Activated B cell treated with CpG ODN at 0.5 μM for 24 hours (primary cell): Measurements from ENCODE around the gene COMMD1. TPM values are rescaled to one million over a fixed set of nuclear protein-coding genes. Genes with fewer than 3 reads are reported as not detected.

Source experiments
- ATAC-seq: fragments of 200-7000 bp; cut with Tn5 transposase; one replicate; pipeline ENCODE4 v1.10.0; 2021; ENCODE audit warnings: low read depth, mild to moderate bottlenecking, moderate library complexity
- CTCF ChIA-PET: fragments of 350-600 bp; sonication (Branson Sonifier 250); formaldehyde crosslinking; loops from one replicate; lab custom pipeline; 2021; ENCODE audit warnings: antibody characterized with exemption; lab: Charles Lee
- POLR2A ChIA-PET: fragments of 350-600 bp; sonication (Branson Sonifier 250); formaldehyde crosslinking; loops from one replicate; lab custom pipeline; 2021; ENCODE audit warnings: antibody characterized with exemption; lab: Charles Lee
- DNase-seq: peaks from one replicate; pipeline ENCODE4 v3.0.0; 2022
- H3K27ac Mint-ChIP-seq: one replicate; pipeline ENCODE4 v1.8.0; 2020; ENCODE audit warnings: mixed read lengths
- H3K27me3 Mint-ChIP-seq: one replicate; pipeline ENCODE4 v1.8.0; 2021; ENCODE audit warnings: mixed read lengths
- H3K36me3 Mint-ChIP-seq: one replicate; pipeline ENCODE4 v1.8.0; 2021; ENCODE audit warnings: low read depth, mixed read lengths
- H3K4me1 Mint-ChIP-seq: one replicate; pipeline ENCODE4 v1.8.0; 2021; ENCODE audit warnings: mixed read lengths
- H3K4me3 Mint-ChIP-seq: one replicate; pipeline ENCODE4 v1.8.0; 2020; ENCODE audit warnings: mild to moderate bottlenecking, mixed read lengths
- H3K9me3 Mint-ChIP-seq: one replicate; pipeline ENCODE4 v1.8.0; 2020; ENCODE audit warnings: mixed read lengths
- intact Hi-C: fragments of 100-400 bp; cut with micrococcal nuclease; formaldehyde crosslinking; loops from one replicate; pipeline ENCODE4 v1.15.1; 2024
- total RNA-seq: library from RNA; stranded (reverse); gene quantifications from 2 replicates; pipeline ENCODE4 v1.2.3, GENCODE V29; 2022
- TF ChIP-seq, protein P1 (sequence below): fragments of 200-600 bp; IDR thresholded peaks from one replicate; pipeline ENCODE4 v1.8.0; 2022; ENCODE audit warnings: antibody characterized with exemption, mild to moderate bottlenecking

Gene COMMD1
- total RNA-seq, 1 donor from 2014 or later: 37.1 TPM

GRCh38 chr2:62150597-62151305 is 245.3 kb downstream of the COMMD1 start:
- no peak overlapping the region for H3K27ac Mint-ChIP-seq
- H3K4me1 Mint-ChIP-seq: peaks cover 21% of the 10 kb centered on the region
- intact Hi-C loops: no loop called here
- TF ChIP-seq, protein P1, sequence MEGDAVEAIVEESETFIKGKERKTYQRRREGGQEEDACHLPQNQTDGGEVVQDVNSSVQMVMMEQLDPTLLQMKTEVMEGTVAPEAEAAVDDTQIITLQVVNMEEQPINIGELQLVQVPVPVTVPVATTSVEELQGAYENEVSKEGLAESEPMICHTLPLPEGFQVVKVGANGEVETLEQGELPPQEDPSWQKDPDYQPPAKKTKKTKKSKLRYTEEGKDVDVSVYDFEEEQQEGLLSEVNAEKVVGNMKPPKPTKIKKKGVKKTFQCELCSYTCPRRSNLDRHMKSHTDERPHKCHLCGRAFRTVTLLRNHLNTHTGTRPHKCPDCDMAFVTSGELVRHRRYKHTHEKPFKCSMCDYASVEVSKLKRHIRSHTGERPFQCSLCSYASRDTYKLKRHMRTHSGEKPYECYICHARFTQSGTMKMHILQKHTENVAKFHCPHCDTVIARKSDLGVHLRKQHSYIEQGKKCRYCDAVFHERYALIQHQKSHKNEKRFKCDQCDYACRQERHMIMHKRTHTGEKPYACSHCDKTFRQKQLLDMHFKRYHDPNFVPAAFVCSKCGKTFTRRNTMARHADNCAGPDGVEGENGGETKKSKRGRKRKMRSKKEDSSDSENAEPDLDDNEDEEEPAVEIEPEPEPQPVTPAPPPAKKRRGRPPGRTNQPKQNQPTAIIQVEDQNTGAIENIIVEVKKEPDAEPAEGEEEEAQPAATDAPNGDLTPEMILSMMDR: no peak
- no peak overlapping the region for H3K4me3 Mint-ChIP-seq
- H3K36me3 Mint-ChIP-seq: peaks cover 2% of the 10 kb centered on the region
- H3K9me3 Mint-ChIP-seq: peaks cover 4% of the 10 kb centered on the region
- ChIA-PET POLR2A (interaction anchor here (0.6 kb wide), 1 partner anchor 282 kb away, joined by 4 read pairs; no protein-coding TSS in a partner anchor), CTCF (no interaction called here)
- no peaks in the 10 kb centered on the region for H3K27me3 Mint-ChIP-seq
- ATAC-seq (no peak), DNase-seq (no peak)

- DNase-seq (no peak), ATAC-seq (no peak)
- intact Hi-C loops: no loop called here
- no peak overlapping the region for H3K4me3 Mint-ChIP-seq
- H3K27ac Mint-ChIP-seq: no peak overlapping the region
- TF ChIP-seq, protein P1: no peak
- peaks cover 2% of the 10 kb centered on the region for H3K36me3 Mint-ChIP-seq
- ChIA-PET CTCF (no interaction called here), POLR2A (interaction anchor here (0.6 kb wide), 1 partner anchor 194 kb away, joined by 7 read pairs; no protein-coding TSS in a partner anchor)
- H3K9me3 Mint-ChIP-seq: peaks cover 4% of the 10 kb centered on the region
- H3K4me1 Mint-ChIP-seq: peaks cover 16% of the 10 kb centered on the region
- no peaks in the 10 kb centered on the region for H3K27me3 Mint-ChIP-seq
Observed at GRCh38 chr2:62151306-62151638, 245.8 kb downstream of the COMMD1 start.

DNA sequence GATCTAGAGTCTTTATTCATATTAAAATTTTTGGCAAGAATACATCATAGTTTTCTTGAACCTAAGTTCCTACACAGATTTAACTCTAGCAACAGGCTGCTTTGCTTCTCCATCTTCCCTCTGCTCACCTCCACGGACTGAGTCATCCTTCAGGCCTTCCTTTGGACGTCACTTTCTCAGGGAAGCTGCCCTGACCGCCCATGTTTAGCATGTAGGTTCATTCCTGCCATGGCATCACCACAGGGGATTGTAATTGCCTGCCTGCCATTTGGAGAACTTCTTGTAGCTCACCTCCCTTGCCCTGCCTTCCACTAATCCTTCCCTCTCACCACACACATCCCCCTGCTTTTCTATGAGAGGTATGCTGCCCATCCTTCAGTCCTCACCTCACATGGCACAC is 246.5 kb downstream of the COMMD1 start:
- peaks cover 10% of the 10 kb centered on the region for H3K4me1 Mint-ChIP-seq
- ChIA-PET CTCF (no interaction called here), POLR2A (no interaction called here)
- TF ChIP-seq, protein P1: no peak
- H3K27ac Mint-ChIP-seq: no peak overlapping the region
- H3K27me3 Mint-ChIP-seq: no peaks in the 10 kb centered on the region
- ATAC-seq: no peak
- no peak for DNase-seq
- no peak overlapping the region for H3K4me3 Mint-ChIP-seq
- intact Hi-C loops: no loop called here
- H3K36me3 Mint-ChIP-seq: peaks cover 2% of the 10 kb centered on the region
- H3K9me3 Mint-ChIP-seq: peaks cover 4% of the 10 kb centered on the region

- intact Hi-C loops: no loop called here
Observed at GRCh38 chr2:62156861-62157496, 251.5 kb downstream of the COMMD1 start.

More at GRCh38 chr2:62156861-62157496, 251.5 kb downstream of the COMMD1 start:
- ChIA-PET POLR2A (no interaction called here), CTCF (no interaction called here)
- no peaks in the 10 kb centered on the region for H3K27me3 Mint-ChIP-seq
- H3K9me3 Mint-ChIP-seq: peaks cover 4% of the 10 kb centered on the region
- TF ChIP-seq, protein P1: no peak
- H3K4me3 Mint-ChIP-seq: no peak overlapping the region
- peaks cover 2% of the 10 kb centered on the region for H3K4me1 Mint-ChIP-seq
- H3K27ac Mint-ChIP-seq: no peak overlapping the region
- peaks cover 2% of the 10 kb centered on the region for H3K36me3 Mint-ChIP-seq
- DNase-seq (no peak), ATAC-seq (no peak)
